Measurements from ENCODE around the gene MAFG.
A peak's percentile ranks its signal among the peaks of the same experiment; 100 is the strongest.

MAFG gene

DNA sequence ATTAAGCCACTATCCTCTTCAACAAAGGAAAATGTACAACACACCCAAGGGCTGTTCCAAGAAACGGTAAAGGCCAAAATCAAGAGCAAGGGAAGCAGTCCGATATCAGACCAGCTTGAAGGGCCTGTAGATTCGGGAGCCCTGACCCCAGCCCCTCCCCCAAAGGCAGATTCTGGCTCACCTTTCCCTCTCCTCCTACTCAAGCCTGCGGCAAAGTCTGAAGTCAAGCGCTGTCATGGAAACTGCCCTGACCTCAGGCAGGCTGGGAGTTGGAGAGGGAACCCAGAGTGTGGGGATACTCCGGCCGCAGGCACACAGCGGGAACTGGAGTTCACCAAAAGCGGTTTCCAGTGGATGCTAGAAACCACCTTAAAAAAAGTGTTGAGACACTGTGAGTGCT lies 37.9 kb downstream of the MAFG start:
- DNase-seq: no peak

- no peak for DNase-seq
These were observed 38.4 kb downstream of the MAFG start for GRCh38 chr17:81888988-81889595.

DNA sequence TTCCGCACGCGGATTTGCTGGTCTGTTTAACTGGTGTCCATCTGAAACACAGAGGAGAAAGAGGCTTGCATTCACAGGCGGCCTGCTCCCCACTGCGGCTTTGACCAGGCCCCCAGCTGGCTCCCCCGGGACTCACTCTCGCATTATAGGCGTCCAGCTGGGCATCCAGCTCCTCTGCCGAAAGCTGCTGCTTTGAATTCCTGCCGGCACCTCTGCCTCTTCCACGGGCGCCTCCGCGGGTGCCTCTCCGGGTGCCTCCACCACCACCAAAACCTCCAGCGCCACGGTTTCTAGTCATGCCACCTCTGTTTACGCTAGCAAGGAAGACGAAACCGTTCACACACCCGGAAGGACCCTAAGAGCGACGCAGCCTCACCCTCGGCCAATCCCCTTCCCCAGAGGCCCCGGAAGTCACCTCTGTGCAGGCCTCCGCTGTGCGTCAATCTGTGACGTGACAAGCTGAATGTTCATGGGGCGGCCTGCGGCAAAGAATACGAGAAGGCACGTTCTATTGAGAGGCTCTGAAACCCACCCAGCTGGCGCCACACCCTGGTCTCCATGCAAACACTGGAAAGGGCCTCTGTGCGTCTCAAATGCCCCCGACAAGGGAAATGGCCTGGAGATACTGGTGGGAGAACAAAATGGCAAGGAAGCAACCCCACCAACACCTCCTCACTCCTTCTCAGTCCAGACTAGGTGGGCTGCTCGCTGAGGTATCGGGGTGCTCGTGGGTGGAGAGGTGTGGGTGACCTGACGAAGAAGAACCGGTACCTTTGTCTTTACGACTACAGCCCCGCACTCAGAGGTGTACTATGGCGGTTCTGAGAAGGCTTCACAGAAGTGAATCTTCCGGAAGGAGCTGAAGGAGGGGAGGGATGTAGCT lies 39.2 kb downstream of the MAFG start:
- no peak for DNase-seq

DNA sequence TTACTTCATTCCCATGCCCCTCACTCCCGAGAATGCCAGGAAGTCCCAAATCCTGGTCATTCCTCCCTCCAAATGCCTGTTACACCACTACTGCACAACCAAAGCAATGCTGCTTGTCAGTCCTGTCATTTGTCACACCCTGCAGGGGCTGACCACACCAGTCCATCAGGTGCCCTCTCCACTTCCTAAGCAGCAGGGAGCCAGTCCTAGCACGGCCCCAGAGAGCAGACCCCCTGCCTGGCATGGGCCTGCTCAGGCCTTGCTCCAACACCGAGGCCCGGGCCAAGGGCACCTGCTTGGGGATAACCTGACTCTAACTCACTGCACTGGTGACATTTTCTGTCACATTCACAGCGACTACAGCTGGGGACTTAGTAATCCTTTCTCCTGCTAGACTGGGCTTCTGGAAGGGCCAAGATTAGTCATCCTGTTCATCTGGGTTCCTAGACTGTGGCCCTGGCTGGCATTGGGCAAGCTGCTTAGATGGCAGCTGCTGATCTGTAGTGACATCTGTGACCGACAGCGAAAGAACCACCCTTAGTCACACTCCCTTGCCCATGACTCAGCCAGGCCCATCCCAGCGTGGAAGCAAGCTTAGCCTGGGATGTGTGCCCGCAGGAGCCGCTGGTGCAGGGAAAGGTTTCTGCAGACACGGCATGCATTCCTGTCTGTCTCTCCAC lies 41.5 kb downstream of the MAFG start:
- no peak for DNase-seq

DNA sequence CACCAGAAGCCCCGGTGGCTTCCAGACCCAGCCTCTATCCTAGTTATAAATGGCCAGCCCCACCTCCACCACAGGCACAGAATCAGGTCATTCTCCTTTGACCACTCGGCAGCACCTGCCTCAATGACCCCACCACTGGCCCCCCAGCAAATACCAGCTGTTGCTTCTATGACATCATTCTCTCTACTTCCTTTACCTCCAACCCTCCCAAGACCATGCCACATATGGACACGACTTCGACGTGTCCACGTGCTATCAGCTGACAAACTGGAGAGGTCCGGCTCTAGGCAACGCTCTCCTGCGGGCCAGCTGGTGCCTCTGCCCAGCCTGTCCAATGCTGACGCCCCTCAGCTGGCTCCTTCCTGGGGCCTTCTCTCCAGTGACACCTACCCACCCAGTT lies 42.1 kb downstream of the MAFG start:
- DNase-seq: no peak

- no peak for DNase-seq
These were observed 42.6 kb downstream of the MAFG start for GRCh38 chr17:81884968-81885367.

GRCh38 chr17:81884520-81884919 lies 43.0 kb downstream of the MAFG start:
- DNase-seq: no peak

DNA sequence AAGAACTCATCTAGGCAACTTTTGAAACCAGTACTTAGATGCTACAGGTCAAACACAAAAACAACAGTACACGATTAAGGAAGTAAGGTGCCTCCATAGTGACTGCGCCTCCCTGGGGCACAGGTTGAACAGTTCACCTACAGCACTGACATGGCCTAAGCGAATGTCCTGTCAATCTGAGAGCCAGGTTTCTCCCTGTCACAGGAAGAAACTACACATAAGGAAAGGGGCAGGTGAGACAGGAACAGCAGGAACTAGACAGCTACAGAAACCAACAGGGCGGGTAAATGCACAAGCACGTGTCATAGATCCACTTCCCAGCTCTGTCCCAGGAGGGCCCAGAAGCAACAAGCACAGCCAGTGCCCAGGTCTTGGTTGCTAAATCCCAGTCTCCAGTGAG lies 48.4 kb downstream of the MAFG start:
- no peak for DNase-seq

- no peak for DNase-seq
These were observed 49.2 kb downstream of the MAFG start for GRCh38 chr17:81878294-81878693.

DNA sequence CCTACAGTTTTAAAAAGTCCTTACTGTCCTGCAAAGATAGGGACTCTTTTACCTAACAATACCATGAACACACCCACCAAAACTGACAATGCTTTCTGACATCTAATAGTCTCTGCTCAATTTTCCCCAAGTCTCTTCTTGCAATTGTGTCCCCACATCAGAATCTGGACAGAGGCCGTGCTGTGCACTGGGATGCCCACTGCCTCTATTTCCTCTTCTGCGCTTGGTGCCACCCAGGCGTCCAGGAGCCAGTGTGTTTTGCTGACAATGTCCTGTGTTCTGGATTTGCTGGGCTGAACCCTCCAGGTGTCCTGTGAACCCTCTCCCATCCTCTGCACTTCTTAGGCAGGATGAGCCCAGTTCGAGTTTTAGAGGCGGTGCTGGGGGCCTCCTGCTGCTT lies 50.0 kb downstream of the MAFG start:
- DNase-seq: no peak

- peak; percentile 95 for DNase-seq
These were observed 55.9 kb downstream of the MAFG start for GRCh38 chr17:81871387-81872230.

GRCh38 chr17:81870981-81871386 lies 56.6 kb downstream of the MAFG start, which contains the start of gene ARHGDIA:
Gene ARHGDIA (minus strand): TSS chr17:81871337. CDS start chr17:81869930, 1,407 bp downstream.
- no peak for DNase-seq

DNA sequence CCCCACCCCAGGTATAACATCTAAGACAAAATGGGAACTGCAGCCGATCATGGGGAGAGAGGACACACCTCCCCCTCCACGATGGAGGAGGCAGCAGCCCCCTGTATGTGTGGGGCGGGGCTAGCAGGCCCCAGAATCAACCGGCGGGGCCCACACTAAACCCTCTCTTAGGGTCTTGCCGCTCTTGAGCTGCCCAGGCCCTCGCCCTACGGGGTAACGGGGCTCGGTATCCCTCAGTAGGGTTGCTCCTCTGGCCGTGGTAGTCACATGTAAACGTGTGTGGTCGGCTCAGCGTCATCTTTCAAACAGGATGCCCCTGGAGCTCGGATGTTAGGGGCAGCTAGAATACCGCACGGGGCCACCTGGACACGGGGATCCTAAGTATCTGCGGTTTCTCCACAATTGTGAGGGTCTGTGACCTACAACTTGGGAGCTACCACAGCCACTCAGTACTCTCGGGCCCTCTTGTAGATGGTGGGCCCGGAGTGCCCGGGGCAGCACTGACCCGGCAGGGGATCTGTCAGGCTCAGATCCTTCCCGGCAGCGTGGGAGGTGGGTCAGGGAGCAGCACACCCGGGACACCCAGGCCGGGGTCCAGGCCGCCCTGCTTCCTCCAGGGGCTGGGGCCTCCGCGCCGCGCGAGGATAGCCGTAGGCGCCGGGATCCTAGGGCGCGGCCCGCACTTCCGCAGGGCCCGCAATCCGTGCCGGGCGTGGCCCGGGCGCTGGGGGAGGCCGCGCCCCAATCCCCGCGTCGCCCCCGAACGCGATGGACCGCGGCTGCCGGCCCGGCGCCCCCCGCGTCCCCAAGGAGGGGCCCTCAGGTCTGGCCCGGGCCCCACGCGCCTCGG lies 57.2 kb downstream of the MAFG start:
- no peak for DNase-seq

DNA sequence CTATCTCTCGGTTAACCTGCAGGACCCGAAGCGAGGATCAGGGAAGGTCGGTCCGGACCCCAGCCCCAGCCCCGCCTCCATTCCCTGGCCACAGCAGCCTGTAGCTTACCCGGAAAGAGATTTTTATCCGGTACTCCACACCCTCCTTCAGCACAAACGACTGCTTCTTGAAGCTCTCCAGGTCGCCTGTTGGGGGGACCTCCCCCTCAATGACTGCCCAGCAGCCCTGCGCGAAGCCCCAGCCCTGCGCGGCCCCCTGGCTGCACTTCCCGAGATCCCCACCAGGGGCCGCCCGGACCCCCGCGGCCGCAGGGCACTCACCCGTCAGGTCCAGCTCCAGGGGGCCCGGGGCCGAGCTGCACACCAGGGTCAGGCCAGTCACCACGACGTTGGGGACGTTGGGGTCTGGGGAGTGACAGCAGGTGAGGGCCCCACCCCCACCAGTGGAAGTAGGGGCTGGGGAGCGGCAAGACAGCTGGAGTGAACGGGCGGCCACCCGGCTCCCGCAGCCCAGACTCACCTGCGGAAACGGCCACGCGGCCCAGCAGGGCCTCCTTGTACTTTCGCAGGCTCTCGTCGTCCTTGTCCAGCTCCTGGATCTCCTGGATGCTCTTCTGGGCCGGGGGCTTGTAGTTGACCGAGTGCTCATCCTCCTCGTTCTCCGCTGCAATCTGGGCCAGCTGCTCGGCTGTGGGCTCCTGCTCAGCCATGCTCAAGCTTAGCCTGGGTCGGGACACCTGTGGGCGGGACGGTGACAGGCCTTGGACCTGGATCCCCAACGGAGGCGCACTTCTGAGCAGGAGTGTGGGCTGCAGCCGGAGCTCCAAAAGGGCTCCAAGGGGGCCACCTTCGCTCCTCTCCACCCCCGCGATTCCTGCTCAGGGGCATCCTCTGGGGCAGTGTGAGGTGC lies 58.1 kb downstream of the MAFG start:
- no peak for DNase-seq

GRCh38 chr17:81868674-81869220 lies 58.8 kb downstream of the MAFG start:
- DNase-seq: no peak

Data from activated gamma-delta T cell treated with Interleukin-2 at 50 U/mL for 16 hours (primary cell).